Tibial nerve (tissue), 4 donors: ENCODE measurements around the gene FOXD2. TPM values are rescaled to one million over a fixed set of nuclear protein-coding genes. Genes with fewer than 3 reads are reported as not detected.

Experiments
- DNase-seq, 2 donors: peaks; one replicate each; pipeline ENCODE4 v3.0.0-alpha.2; 2019; ENCODE audit warnings: low spot score in 2 of 2
- H3K27ac ChIP-seq, 4 donors: fragments of 200-600 bp; sonication (generic) in 3 of 4; one replicate each; pipeline ENCODE4 v1.5.1; 2017 to 2019; ENCODE audit warnings: mild to moderate bottlenecking in 1 of 4
- H3K27me3 ChIP-seq, 2 donors: fragments of 200-600 bp; sonication (generic) in 1 of 2; one replicate each; pipeline versions ENCODE4 v1.5.1 to v1.6.0; 2017 to 2019
- H3K36me3 ChIP-seq, 3 donors: fragments of 200-600 bp; sonication (generic); one replicate each; pipeline ENCODE4 v1.5.1; 2018 to 2019
- H3K4me1 ChIP-seq, 4 donors: fragments of 200-600 bp; sonication (generic) in 3 of 4; one replicate each; pipeline ENCODE4 v1.5.1; 2017 to 2019
- H3K4me3 ChIP-seq, 4 donors: fragments of 200-600 bp; sonication (generic) in 3 of 4; one replicate each; pipeline ENCODE4 v1.5.1; 2017 to 2019; ENCODE audit warnings: mild to moderate bottlenecking in 1 of 4, moderate library complexity in 1 of 4
- H3K9me3 ChIP-seq, 4 donors: fragments of 200-600 bp; sonication (generic) in 3 of 4; one replicate each; pipeline ENCODE4 v1.5.1; 2017 to 2019
- CTCF ChIP-seq, 5 experiments: fragments of 200-600 bp in 3 of 5; fragments of 450-650 bp in 2 of 5; sonication (generic) in 3 of 5; IDR thresholded peaks; one replicate each; pipeline ENCODE4 v1.5.1; 2016 to 2019; ENCODE audit warnings: antibody characterized with exemption in 5 of 5, mild to moderate bottlenecking in 3 of 5, moderate library complexity in 2 of 5
- EP300 ChIP-seq, 2 donors: sonication (generic); formaldehyde crosslinking; IDR thresholded peaks; one replicate each; pipeline ENCODE4 v1.6.1; 2017; ENCODE audit warnings: antibody characterized with exemption in 2 of 2, mild to moderate bottlenecking in 1 of 2
- POLR2A ChIP-seq, 2 donors: fragments of 450-650 bp; IDR thresholded peaks; one replicate each; pipeline ENCODE4 v1.6.1; 2017; ENCODE audit warnings: antibody characterized with exemption in 2 of 2, mild to moderate bottlenecking in 2 of 2, moderate library complexity in 2 of 2
- WGBS, 2 donors: methylation state at CpG; one replicate each; pipeline ENCODE4 v1.1.5; 2018; 5-methylcytosine and 5-hydroxymethylcytosine counted together
- total RNA-seq, 4 donors: library from RNA; depleted of rRNA; stranded (reverse); fragments of >200 nt; gene quantifications; one replicate each; pipeline ENCODE4 v1.1.0, GENCODE V29; 2016

Gene FOXD2
- total RNA-seq, 4 donors from 2014 or later = 11.7 to 34.7 (median 27.6) TPM

GRCh38 chr1:47459253-47459788 lies 21.5 kb downstream of the FOXD2 start:
- H3K36me3 ChIP-seq = no peaks in the 10 kb centered on the region
- TF ChIP-seq CTCF (IDR thresholded peaks at IDR 0.05) (no peak), POLR2A (IDR thresholded peaks at IDR 0.05) (no peak), EP300 (IDR thresholded peaks at IDR 0.05) (no peak)
- H3K9me3 ChIP-seq = no peaks in the 10 kb centered on the region
- H3K27ac ChIP-seq = no peak overlapping the region
- H3K4me3 ChIP-seq = no peak overlapping the region
- WGBS, 2 donors = 34 to 37% methylated on average over 11 of the region's 11 CpGs
- no peak for DNase-seq
- no peaks in the 10 kb centered on the region for H3K4me1 ChIP-seq
- peaks cover 0 to 56% of the 10 kb centered on the region in 2 donors for H3K27me3 ChIP-seq

GRCh38 chr1:47460040-47460439 lies 22.2 kb downstream of the FOXD2 start:
- H3K27ac ChIP-seq = no peak overlapping the region
- H3K4me3 ChIP-seq = no peak overlapping the region
- no peaks in the 10 kb centered on the region for H3K9me3 ChIP-seq
- TF ChIP-seq POLR2A (IDR thresholded peaks at IDR 0.05) = no peak
- no peak for DNase-seq
- peaks cover 0 to 51% of the 10 kb centered on the region in 2 donors for H3K27me3 ChIP-seq
- no peaks in the 10 kb centered on the region for H3K36me3 ChIP-seq
- H3K4me1 ChIP-seq = no peaks in the 10 kb centered on the region
- WGBS, 2 donors = 20% methylated on average over 5 of the region's 5 CpGs

- no peaks in the 10 kb centered on the region for H3K36me3 ChIP-seq
- TF ChIP-seq EP300 (IDR thresholded peaks at IDR 0.05) (no peak), POLR2A (IDR thresholded peaks at IDR 0.05) (no peak), CTCF (IDR thresholded peaks at IDR 0.05) (no peak)
- H3K27ac ChIP-seq = no peak overlapping the region
- no peaks in the 10 kb centered on the region for H3K4me1 ChIP-seq
- H3K9me3 ChIP-seq = no peaks in the 10 kb centered on the region
- peaks cover 0 to 47% of the 10 kb centered on the region in 2 donors for H3K27me3 ChIP-seq
- no peak overlapping the region for H3K4me3 ChIP-seq
- DNase-seq = no peak
Observed at GRCh38 chr1:47460456-47460855, 22.6 kb downstream of the FOXD2 start.

GRCh38 chr1:47465605-47466004 lies 27.8 kb downstream of the FOXD2 start:
- Histone ChIP-seq H3K27me3 (peaks cover 0 to 35% of the 10 kb centered on the region in 2 donors), H3K27ac (no peak overlapping the region), H3K36me3 (no peaks in the 10 kb centered on the region), H3K9me3 (no peaks in the 10 kb centered on the region), H3K4me1 (peaks cover 0 to 18% (median 0%) of the 10 kb centered on the region in 4 donors), H3K4me3 (no peak overlapping the region)
- 24 to 51% methylated on average over 3 of the region's 3 CpGs for WGBS, 2 donors
- TF ChIP-seq EP300 (IDR thresholded peaks at IDR 0.05) = no peak
- TF ChIP-seq CTCF (IDR thresholded peaks at IDR 0.05) = no peak
- no peak for DNase-seq

GRCh38 chr1:47468709-47469389 lies 31.0 kb downstream of the FOXD2 start:
- DNase-seq = no peak
- Histone ChIP-seq H3K36me3 (no peaks in the 10 kb centered on the region), H3K4me3 (no peak overlapping the region), H3K4me1 (peaks cover 0 to 23% (median 0%) of the 10 kb centered on the region in 4 donors), H3K27me3 (peaks cover 0 to 12% of the 10 kb centered on the region in 2 donors), H3K9me3 (no peaks in the 10 kb centered on the region), H3K27ac (no peak overlapping the region)
- 54 to 57% methylated on average over 4 of the region's 4 CpGs for WGBS, 2 donors
- TF ChIP-seq CTCF (IDR thresholded peaks at IDR 0.05) (no peak), EP300 (IDR thresholded peaks at IDR 0.05) (no peak), POLR2A (IDR thresholded peaks at IDR 0.05) (no peak)
